ENCODE data around the gene ADAMTSL1.

ADAMTSL1 gene

GRCh38 chr9:18743971-18744370 is 270.0 kb downstream of the ADAMTSL1 start:
- no peak for DNase-seq

- DNase-seq, result no peak
These were observed 271.8 kb downstream of the ADAMTSL1 start for GRCh38 chr9:18745710-18746109.

- no peak for DNase-seq
These were observed 272.7 kb downstream of the ADAMTSL1 start for GRCh38 chr9:18746631-18747030.

GRCh38 chr9:18747595-18747994 is 273.6 kb downstream of the ADAMTSL1 start:
- no peak for DNase-seq

GRCh38 chr9:18748251-18748701 is 274.3 kb downstream of the ADAMTSL1 start:
- DNase-seq, result no peak

- DNase-seq, result no peak
These were observed 275.8 kb downstream of the ADAMTSL1 start for GRCh38 chr9:18749711-18750110.

- DNase-seq, result no peak
These were observed 280.0 kb downstream of the ADAMTSL1 start for GRCh38 chr9:18753904-18754303.

- DNase-seq, result no peak
These were observed 280.6 kb downstream of the ADAMTSL1 start for GRCh38 chr9:18754537-18754936.

- no peak for DNase-seq
These were observed 281.3 kb downstream of the ADAMTSL1 start for GRCh38 chr9:18755263-18755662.

- no peak for DNase-seq
These were observed 282.8 kb downstream of the ADAMTSL1 start for GRCh38 chr9:18756712-18757125.

GRCh38 chr9:18759827-18760226 is 285.9 kb downstream of the ADAMTSL1 start:
- DNase-seq, result no peak

- DNase-seq, result no peak
These were observed 287.9 kb downstream of the ADAMTSL1 start for GRCh38 chr9:18761742-18762300.

GRCh38 chr9:18766989-18767550 is 293.1 kb downstream of the ADAMTSL1 start:
- DNase-seq, result no peak

- DNase-seq, result no peak
These were observed 295.1 kb downstream of the ADAMTSL1 start for GRCh38 chr9:18768951-18769622.

GRCh38 chr9:18770131-18770908 is 296.4 kb downstream of the ADAMTSL1 start:
- no peak for DNase-seq

GRCh38 chr9:18771011-18771410 is 297.1 kb downstream of the ADAMTSL1 start:
- no peak for DNase-seq

GRCh38 chr9:18771763-18772162 is 297.8 kb downstream of the ADAMTSL1 start:
- no peak for DNase-seq

GRCh38 chr9:18775241-18775640 is 301.3 kb downstream of the ADAMTSL1 start:
- no peak for DNase-seq

GRCh38 chr9:18775930-18776329 is 302.0 kb downstream of the ADAMTSL1 start:
- DNase-seq, result no peak

GRCh38 chr9:18776836-18777820 is 303.2 kb downstream of the ADAMTSL1 start:
- no peak for DNase-seq

GRCh38 chr9:18778147-18778546 is 304.2 kb downstream of the ADAMTSL1 start:
- no peak for DNase-seq

- no peak for DNase-seq
These were observed 304.9 kb downstream of the ADAMTSL1 start for GRCh38 chr9:18778846-18779245.
